ENCODE measurements around the gene FAM117A.
"Not testable (repeated sequence)": the region's sequence is repeated elsewhere in the genome, so short reads cannot be mapped to it uniquely, and the experiment has no call there.

- not testable (repeated sequence) for TF ChIP-seq CTCF (conservative IDR thresholded peaks at IDR 0.05 in 1 of 2, IDR thresholded peaks at IDR 0.05 in 1 of 2; ENCODE audit: extremely low read depth in 1 of 2, insufficient read depth in 1 of 2, low read depth in 1 of 2, low read length in 2 of 2); EZH2 (IDR thresholded peaks at IDR 0.05; ENCODE audit: borderline replicate concordance, low read length)
Observed at GRCh38 chr17:49724552-49724951, 39.4 kb downstream of the FAM117A start.
